HG03565 (cell line): ENCODE measurements around the gene TRIM72.
"Not testable (repeated sequence)": the region's sequence is repeated elsewhere in the genome, so short reads cannot be mapped to it uniquely, and the experiment has no call there.

Experiments used
- ATAC-seq: cut with Tn5 transposase; IDR thresholded peaks from one replicate; pipeline ENCODE4 v1.9.1; 2021; ENCODE audit warnings: mild to moderate bottlenecking, moderate library complexity; ENCODE audit not compliant: unreplicated experiment

TRIM72 gene

GRCh38 chr16:31190061-31190460, 23.9 kb upstream of the TRIM72 start:
- ATAC-seq: no peak

- ATAC-seq: no peak
These were observed 23.0 kb upstream of the TRIM72 start for GRCh38 chr16:31190818-31191444.

GRCh38 chr16:31191697-31192428, 22.1 kb upstream of the TRIM72 start:
- no peak for ATAC-seq

GRCh38 chr16:31192856-31193642, 20.9 kb upstream of the TRIM72 start:
- no peak for ATAC-seq

GRCh38 chr16:31193874-31194273, 20.0 kb upstream of the TRIM72 start:
- ATAC-seq: no peak

GRCh38 chr16:31194898-31195297, 19.0 kb upstream of the TRIM72 start:
- ATAC-seq: no peak

GRCh38 chr16:31195861-31196260, 18.1 kb upstream of the TRIM72 start:
- ATAC-seq: not testable (repeated sequence)

GRCh38 chr16:31196324-31197088, 17.4 kb upstream of the TRIM72 start:
- no peak for ATAC-seq

- ATAC-seq: no peak
These were observed 15.6 kb upstream of the TRIM72 start for GRCh38 chr16:31198207-31198882.

GRCh38 chr16:31199430-31200041, 14.4 kb upstream of the TRIM72 start:
- ATAC-seq: no peak

- not testable (repeated sequence) for ATAC-seq
These were observed 13.8 kb upstream of the TRIM72 start for GRCh38 chr16:31200111-31200510.

- no peak for ATAC-seq
These were observed 12.9 kb upstream of the TRIM72 start for GRCh38 chr16:31200821-31201568.

GRCh38 chr16:31201582-31202413, 12.1 kb upstream of the TRIM72 start:
- no peak for ATAC-seq

GRCh38 chr16:31202414-31203375, 11.2 kb upstream of the TRIM72 start, which contains the start of gene PYCARD:
PYCARD (minus strand) TSS chr16:31202760; CDS start chr16:31202690, 70 bp downstream.
- no peak for ATAC-seq

GRCh38 chr16:31204871-31205666, 8.8 kb upstream of the TRIM72 start:
- ATAC-seq: no peak

- ATAC-seq: no peak
These were observed 7.1 kb upstream of the TRIM72 start for GRCh38 chr16:31206776-31207175.
